GM08714 (cell line): Measurements from ENCODE around the gene OR6C76.
"Not testable (repeated sequence)": the region's sequence is repeated elsewhere in the genome, so short reads cannot be mapped to it uniquely, and the experiment has no call there.

Source experiments
- H3K4me3 ChIP-seq: fragments of 200-500 bp; sonication (Bioruptor generic); 2 replicates; pipeline ENCODE4 v1.5.1; 2014; ENCODE audit warnings: mild to moderate bottlenecking, low read length, inconsistent platforms
- ZNF274 ChIP-seq: IDR thresholded peaks from 2 replicates; pipeline ENCODE4 v1.6.1; 2012; ENCODE audit warnings: mild to moderate bottlenecking, low read depth, low read length

The OR6C76 gene

GRCh38 chr12:55443776-55444175 lies 17.7 kb downstream of the OR6C76 start, which contains the start of gene OR6C2:
OR6C2 (plus strand) TSS chr12:55444076; CDS start chr12:55452214, 8,138 bp downstream.
- H3K4me3 ChIP-seq, result no peak within 1 kb of the TSS
- TF ChIP-seq ZNF274, result no peak

- no peak for TF ChIP-seq ZNF274
- no peak overlapping the region for H3K4me3 ChIP-seq
Observed at GRCh38 chr12:55445357-55445756, 19.3 kb downstream of the OR6C76 start.

- no peak for TF ChIP-seq ZNF274
- no peak overlapping the region for H3K4me3 ChIP-seq
Observed at GRCh38 chr12:55446326-55446725, 20.3 kb downstream of the OR6C76 start.

DNA sequence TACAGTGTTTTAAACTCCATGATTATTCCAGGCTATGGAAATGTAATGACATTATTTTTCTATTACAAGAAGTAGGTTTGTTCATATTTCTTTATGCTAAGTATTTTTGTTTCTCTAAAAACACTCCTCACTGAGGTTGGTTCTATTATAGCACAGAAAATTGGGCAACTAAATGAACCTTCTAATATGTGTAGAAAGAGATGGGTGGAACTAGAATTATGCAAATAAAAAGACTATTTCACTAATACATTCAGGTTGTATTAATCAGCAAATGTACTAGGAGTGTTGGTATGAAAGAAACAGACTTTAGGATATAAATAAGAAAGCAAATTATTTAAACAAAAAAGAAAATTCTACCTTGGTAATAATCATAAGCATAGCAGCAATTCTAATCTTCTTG lies 22.8 kb downstream of the OR6C76 start:
- no peak overlapping the region for H3K4me3 ChIP-seq
- no peak for TF ChIP-seq ZNF274

DNA sequence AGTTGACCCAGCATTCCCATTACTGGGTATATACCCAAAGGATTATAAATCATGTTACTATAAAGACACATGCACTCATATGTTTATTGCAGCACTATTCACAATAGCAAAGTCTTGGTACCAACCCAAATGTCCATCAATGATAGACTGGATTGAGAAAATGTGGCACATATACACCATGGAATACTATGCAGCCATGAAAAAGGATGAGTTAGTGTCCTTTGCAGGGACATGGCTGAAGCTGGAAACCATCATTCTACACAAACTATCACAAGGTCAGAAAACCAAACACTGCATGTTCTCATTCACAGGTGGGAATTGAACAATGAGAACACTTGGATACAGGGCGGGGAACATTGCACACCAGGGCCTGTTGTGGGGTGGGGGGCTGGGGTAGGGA lies 38.9 kb downstream of the OR6C76 start:
- H3K4me3 ChIP-seq, result not testable (repeated sequence)

DNA sequence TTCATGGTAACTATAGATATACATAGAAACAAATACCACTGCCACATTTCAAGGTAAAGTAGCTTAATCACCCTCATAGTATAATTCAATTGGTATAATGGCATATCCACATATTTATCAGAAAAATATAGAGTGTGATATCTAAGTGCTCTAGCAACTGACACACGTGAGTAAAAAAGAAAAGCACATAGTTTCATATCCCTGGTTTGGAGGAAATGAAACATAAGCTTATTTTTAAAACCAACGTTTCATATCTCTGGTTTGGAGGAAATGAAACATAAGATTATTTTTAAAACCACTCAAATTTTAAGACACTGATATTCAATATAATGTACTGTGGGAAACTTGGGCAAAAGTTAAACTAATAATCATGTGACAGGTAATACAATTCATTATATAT lies 41.8 kb downstream of the OR6C76 start:
- no peak overlapping the region for H3K4me3 ChIP-seq
- TF ChIP-seq ZNF274, result no peak

DNA sequence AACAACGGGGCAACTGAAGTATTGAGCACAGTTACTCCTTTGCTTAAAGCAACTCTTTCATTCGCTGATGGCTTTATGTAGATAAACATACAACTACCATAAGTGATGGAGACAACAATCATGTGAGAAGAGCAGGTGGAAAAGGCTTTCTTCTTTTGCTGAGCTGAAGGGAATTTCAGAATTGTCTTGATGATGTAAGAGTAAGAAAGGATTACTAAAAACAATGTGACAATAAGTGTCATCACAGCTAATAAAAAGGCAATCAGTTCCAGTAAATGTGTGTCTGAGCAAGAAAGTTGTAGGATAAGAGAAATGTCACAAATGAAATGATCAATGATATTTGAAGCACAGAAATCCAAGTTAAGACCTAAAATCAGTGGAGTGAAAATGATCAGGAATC lies 43.2 kb downstream of the OR6C76 start:
- no peak overlapping the region for H3K4me3 ChIP-seq
- no peak for TF ChIP-seq ZNF274

GRCh38 chr12:55470088-55470829 lies 44.2 kb downstream of the OR6C76 start, which contains the start of gene OR6C70:
OR6C70 (minus strand) TSS chr12:55470138; CDS start chr12:55470138, 0 bp downstream.
- H3K4me3 ChIP-seq, result no peak within 1 kb of the TSS
- TF ChIP-seq ZNF274, result no peak

- no peak overlapping the region for H3K4me3 ChIP-seq
- TF ChIP-seq ZNF274, result no peak
Observed at GRCh38 chr12:55472264-55472663, 46.2 kb downstream of the OR6C76 start.
